CD4-positive, alpha-beta T cell treated with Interleukin-1 beta for 1 hour (primary cell): ENCODE results near the gene C10orf90.

Experiments used
- DNase-seq, 2 donors: peaks; one replicate each; pipeline ENCODE4 v3.0.0-alpha.2; 2020 to 2022

C10orf90 gene

DNA sequence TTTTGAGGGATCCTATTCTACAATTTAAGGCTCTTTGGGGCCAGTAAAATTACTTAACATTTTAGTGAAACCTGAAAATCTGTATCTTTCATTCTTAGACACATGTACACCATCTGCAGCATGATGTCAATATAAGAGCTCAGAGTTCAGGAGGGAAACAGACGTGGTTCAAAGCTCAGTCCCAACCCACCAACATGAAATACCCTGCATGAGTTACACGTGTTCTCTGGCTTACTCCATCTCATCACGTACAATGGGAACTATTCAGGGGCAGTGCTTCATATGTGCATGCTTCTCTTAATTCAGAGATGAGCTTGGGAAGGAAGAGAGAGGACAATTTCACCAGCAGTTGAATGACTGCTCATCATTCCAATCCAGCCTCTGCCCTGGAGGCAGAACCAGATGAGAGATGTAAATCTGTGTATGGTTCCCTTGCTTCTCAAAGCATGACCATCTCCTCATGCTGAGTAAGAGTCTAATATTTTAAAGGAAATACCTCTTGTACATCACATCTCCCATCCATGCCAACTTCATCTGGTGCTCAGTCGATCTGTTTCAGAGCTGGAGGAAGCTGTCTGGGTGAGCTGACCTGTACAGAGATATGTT, 253.2 kb downstream of the C10orf90 start:
- no peak for DNase-seq

GRCh38 chr10:126409821-126410220, 260.7 kb downstream of the C10orf90 start:
- no peak for DNase-seq

GRCh38 chr10:126408953-126409641, 261.4 kb downstream of the C10orf90 start:
- no peak for DNase-seq

- DNase-seq = no peak
Measured at GRCh38 chr10:126407831-126408230, 262.7 kb downstream of the C10orf90 start.

DNA sequence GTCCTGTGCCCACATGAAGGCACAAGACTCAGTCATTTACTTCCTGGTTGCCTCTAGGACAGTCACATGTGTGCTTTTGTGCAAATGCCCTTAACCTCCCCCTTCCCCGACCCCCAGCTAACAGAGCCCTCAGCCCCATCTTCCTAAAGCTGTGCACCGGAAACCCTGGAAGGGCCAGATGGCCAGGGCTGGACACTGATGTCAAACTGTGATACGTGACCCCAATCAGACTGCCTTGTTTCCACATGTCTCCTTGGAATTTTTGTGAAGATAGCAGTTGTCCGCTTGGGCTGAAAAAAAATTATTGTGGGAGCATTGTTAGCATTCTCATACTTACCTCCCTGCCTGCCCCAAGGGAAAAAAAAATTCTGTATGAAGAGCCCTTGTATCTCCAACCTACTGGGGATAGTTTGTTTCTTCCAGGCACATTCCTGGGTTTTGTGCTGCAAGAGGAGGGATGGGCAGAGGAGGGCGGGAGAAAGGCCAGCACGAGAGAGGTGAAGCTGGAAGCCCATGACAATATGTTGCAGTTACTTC, 265.2 kb downstream of the C10orf90 start:
- no peak for DNase-seq

DNA sequence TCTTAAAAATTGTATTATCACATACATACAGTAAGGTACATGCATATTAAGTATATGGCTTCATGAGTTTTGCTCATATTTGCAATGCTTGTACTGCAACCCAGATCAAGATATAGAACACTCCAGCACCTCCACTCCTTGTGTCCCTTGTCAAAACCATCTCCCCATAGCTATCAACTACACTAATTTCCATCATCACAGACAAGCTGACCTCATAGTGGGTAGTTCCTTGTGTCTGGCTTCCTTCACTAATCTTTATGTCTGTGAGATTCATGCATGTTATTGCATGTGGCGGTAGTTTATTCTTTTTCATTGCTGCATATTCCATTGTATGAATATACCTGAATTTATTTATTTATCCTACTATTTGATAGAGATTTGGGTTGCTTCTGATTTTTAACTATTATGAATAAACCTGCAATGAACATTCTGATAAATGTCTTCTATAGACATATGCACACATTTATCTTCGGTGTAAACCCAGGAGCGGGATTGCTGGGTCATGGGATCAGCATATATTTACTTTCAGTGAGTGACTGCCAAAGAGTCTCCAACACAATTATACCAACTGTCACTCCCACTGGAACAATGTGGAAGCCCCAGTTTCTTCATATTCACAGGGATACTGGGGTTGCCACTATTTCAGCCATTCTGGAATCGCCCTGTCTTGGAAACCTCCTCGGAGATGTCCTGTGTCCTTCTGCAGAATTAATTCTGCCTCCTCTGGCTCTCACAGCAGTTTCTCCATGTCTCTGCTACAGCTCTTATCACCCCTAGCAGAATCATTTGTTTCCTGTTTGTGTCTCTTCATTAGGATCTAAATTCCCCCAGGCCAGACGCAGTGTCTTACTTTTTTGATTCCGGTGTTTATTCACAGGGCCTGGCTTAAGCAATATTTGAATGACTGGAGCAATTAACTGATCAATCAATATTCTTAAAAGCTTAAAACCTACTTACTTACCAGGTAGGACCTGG, 267.5 kb downstream of the C10orf90 start:
- no peak for DNase-seq

DNA sequence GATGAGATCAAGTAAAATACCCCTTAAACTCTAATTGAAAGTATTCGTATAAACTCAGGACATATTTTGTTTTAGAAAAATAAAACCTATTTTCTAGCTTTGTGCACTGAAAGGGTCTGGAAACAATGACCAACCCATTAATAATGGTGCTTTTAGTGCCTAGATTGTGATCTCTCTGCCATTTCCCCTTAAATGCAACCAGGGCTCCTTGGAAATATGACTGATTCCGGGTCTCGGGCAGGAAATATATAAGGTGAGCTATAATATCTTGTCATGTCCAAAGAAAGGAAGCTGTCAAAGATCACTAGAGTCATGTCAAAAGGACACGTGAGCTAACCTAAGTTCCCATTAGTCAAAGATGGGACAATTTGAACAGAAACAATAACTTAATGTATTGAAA, 269.9 kb downstream of the C10orf90 start:
- no peak for DNase-seq

DNA sequence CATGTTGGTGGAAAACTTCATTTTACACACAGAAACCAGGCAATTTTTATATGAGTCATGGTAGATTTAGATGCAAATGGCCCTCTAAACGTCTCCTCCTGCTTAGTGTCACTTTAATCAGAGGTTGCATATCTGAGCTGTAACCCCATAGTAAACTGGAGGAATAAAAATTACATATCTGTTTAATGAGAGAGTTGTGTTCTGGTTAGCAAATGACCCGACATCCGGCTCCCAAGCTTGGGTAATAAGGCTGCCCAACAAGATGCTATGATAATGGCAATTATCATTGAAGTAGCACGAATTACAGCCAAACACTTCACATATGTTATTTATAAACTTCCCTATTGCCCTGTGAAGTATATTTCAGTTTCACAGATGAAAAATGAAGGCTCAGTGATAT, 271.6 kb downstream of the C10orf90 start:
- DNase-seq = no peak

- DNase-seq = no peak
Measured at GRCh38 chr10:126398383-126398743, 272.1 kb downstream of the C10orf90 start.

- DNase-seq = no peak
Measured at GRCh38 chr10:126397640-126398382, 272.7 kb downstream of the C10orf90 start.

GRCh38 chr10:126397156-126397555, 273.3 kb downstream of the C10orf90 start:
- DNase-seq = no peak

DNA sequence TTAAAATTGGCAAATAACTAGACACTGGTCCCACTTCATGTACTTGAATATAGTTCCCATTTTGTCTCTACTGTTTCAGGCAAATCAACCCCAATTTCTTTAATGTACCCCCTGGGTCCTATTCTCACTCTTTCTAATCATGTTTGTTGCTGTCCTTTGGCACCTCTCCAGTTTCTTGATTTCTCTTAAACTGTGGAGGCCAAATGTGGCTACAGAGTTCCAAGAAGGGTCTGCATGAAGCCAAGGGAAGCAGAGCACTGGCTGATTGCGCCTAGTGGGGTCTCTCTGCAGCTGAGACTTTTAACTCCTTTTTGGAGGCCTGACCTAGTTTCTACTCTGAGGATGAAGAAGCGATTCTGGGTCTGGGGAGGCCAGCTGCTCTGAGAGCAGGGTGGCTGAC, 275.5 kb downstream of the C10orf90 start:
- DNase-seq = no peak

- no peak for DNase-seq
Measured at GRCh38 chr10:126393076-126393475, 277.4 kb downstream of the C10orf90 start.

DNA sequence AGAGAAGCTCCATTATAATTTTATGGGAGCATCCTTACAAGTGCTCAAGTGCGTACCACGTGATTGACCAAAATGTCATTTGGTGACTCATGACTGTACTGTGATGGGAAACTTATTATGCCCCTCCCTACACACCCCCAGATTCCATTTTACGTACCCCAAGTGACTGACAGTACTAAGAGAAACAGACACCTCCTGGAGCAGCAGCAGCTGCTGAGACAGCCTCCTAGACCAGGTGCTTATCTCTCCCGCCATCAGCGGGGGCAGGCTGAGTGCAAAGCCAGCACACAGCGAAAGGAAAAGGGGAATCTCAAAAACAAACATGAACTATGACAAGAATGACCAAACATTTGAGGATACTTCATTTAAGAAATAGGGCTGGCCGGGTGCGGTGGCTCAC, 278.0 kb downstream of the C10orf90 start:
- DNase-seq = no peak

DNA sequence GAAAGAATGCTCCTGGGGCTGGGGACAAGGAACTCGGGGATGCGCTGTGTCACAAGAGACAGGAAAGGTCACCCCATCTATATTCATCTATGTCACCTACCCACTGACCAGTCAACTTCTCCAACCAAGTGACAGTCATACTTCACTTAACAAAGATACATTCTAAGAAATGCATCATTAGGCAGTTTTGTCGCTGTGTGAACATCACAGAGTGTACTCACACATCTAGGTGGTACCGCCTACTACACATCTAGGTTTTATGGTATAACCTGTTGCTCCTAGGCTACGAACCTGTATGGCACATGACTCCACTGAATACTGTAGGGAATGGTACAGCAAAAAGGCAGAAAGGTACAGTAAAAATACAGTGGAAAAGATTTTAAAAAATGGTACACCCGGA, 278.4 kb downstream of the C10orf90 start:
- DNase-seq = no peak

DNA sequence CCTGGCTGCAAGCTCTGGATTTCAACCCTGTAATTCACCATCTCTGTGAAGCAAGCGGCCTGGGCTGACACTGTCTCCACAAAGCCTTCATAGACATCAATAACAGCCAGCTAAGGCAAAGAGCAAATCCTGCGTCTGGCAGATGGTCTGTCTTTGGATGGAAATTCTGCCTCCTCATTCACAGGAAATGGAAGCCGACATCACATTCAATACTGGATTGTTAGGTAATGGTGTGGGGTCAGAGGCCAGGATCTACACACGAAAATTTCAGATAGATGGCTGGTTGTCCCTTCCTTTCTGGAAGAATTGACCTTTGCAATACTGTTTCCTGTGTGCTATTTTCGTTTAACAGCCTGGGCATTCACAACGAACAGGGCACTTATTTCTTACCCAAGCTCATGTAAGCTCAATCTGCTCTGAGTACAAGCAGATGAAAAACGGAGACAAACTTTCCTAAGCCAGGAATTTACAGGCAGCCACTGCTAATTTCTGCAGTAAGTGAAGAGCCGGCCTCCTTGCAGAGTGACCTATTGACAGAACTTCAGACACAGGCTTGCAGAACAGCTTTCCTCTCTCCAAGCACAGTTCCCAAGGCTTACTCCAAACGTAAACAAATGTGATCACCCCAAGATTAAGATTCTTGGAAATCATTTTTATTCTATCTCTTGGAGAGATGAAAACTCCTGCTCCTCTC, 279.2 kb downstream of the C10orf90 start:
- DNase-seq = no peak

DNA sequence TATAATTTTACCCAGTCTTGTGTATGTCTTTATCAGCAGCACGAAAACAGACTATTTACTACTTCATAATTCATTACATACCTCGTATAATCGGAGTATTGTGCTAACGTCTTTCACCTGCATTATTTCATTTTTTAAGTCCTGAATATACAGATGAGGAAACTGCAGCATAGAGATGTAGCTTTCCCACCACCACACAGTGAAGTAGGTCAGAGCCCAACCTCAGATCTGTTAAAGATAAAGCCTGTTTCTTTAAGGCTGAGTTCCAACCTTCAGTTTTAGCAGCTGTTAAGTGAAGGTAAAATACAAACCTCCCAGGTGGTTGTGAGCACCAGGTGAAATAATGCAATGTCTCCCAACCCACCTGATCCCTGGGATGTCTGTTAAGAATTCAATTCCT, 280.2 kb downstream of the C10orf90 start:
- no peak for DNase-seq

GRCh38 chr10:126387931-126388911, 282.3 kb downstream of the C10orf90 start, which contains the start of gene ADAM12:
TSS of gene ADAM12 (minus strand) at chr10:126388477. CDS start at chr10:126388145, 332 bp downstream.
- no peak for DNase-seq

GRCh38 chr10:126387041-126387921, 283.2 kb downstream of the C10orf90 start:
- DNase-seq = peak; percentile 11 to 17
